ENCODE measurements around the gene KCP. TPM values are rescaled to one million over a fixed set of nuclear protein-coding genes. Genes with fewer than 3 reads are reported as not detected.

KCP gene
- 0.07 to 0.22 TPM (median 0.15 TPM) in 5 replicates for total RNA-seq (2022; extraction: Qiagen RNA extraction)

GRCh38 chr7:128910569-128910945, at the start of gene KCP:
Gene KCP (minus strand): TSS chr7:128910709. CDS start chr7:128910676, 33 bp downstream.

DNA sequence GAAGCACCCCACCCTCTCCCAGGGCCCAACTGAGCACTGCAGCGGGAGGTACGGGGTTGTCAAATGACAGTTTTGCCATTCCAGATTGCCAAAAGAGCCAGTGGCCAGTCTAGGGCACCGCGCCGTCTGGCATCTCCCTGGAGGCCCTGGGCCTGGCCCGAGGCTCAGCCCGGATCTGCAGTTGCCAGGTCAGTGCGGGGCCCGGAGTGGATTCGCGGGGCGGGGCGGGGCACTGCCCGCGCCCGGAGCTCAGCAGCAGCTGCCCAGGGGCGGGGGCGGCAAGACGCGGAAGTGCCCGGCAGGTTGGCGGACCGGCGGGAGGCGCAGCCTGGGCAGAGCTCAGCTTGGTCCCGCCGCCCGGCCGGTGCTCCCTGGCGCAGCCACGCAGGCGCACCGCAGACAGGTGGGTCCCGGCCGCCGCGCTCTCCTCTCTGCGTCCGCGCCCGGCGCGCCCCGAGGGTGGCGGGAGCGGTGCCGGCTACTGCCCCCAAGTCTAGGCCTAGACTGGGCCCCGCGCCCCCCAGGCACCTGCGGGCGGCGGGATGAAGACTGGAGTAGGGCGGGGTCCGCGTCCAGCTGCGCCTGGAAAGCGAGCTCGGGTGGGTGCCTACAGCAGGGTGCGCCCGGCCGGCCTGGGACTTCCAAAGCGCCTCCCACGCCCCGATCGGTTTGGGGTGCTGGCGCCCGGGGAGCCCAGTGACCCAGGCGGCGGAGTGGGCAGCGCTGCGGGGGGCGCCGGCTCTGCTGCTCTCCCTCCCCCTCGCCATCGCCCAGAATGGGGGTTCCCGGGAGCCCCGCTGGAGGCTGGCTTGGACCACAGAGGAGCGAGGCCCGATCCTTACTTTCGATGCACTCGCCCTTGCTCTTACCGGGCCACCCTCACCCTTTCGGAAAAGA, 27.4 kb upstream of the KCP start, which contains the start of gene IRF5:
TSS of gene IRF5 (plus strand) at position 281 of the 897 bp plus-strand sequence. CDS start 4,155 bp downstream, outside the sequence.

DNA sequence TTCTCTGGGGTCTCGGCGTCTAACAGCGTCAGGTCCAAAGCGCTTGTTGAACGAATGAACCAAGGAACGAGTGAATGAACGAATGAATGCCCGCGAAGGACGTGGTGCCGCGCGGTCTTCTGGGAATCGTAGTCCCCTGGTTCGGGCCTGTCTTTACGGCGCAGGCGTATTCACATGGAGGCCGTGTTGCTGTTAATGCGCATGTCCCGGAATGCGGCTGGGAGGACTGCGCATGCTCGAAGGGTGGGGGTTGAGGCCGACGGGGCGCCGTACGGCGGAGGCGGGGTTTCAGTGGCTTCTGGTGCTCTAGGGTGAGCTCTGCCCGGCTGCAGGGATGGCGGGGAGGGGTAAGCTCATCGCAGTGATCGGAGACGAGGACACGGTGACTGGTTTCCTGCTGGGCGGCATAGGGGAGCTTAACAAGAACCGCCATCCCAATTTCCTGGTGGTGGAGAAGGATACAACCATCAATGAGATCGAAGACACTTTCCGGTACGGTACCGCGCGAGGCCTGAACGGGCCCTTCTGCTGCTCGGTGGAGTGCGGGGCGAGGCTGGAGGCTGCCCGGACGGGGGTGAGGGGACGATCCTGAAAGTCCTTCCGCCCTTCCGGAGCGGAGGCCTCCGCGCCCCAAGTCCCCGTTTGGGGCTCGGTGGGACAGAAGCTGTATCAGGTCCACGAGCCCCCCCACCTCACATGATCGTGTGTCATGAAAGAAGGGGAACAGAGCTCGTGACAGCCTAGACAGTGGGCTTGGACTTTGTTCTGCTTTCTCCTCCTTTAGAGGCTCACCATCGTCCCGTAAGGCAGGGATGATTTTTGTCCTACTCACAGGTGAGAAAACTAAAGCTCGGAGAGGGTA, 47.7 kb downstream of the KCP start, which contains the start of gene ATP6V1F:
TSS of gene ATP6V1F (plus strand) at position 286 of the 862 bp plus-strand sequence. CDS start at position 335, 49 bp downstream.

DNA sequence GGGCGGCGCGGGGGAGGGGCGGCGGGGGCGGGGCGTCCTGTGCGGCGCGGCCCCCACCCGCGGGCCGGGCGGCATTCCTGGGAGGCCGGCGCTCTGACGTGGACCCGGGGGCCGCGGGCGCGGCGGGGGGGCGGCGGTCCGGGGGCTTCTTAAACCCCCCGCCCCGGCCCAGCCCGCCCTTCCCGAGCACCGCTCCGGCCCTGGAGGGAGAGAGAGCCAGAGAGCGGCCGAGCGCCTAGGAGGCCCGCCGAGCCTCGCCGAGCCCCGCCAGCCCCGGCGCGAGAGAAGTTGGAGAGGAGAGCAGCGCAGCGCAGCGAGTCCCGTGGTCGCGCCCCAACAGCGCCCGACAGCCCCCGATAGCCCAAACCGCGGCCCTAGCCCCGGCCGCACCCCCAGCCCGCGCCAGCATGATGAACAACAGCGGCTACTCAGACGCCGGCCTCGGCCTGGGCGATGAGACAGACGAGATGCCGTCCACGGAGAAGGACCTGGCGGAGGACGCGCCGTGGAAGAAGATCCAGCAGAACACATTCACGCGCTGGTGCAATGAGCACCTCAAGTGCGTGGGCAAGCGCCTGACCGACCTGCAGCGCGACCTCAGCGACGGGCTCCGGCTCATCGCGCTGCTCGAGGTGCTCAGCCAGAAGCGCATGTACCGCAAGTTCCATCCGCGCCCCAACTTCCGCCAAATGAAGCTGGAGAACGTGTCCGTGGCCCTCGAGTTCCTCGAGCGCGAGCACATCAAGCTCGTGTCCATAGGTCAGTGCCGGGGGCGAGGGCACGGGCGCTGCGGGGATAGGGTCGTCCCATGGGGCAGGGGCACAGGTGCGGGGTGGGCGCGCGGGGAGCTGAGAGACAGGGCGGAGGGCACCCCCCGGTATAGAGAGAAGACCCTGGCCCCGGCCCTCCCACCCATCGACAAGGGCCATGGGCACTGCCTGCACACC, 80.0 kb downstream of the KCP start, which contains the start of gene FLNC:
TSS of gene FLNC (plus strand) at position 176 of the 947 bp plus-strand sequence. CDS start at position 408, 232 bp downstream.

Other genes starting within 250 kb of the KCP start
- 0.46 to 0.66 TPM (median 0.56 TPM) in 5 replicates for gene GARIN1A, start 238.4 kb downstream of the KCP start, total RNA-seq (2022; extraction: Qiagen RNA extraction)
- gene CALU, start 171.3 kb downstream of the KCP start, total RNA-seq (2022; extraction: Qiagen RNA extraction): 143 to 189 TPM (median 180 TPM) in 5 replicates
- not detected in 5 replicates for gene OPN1SW, start 134.9 kb downstream of the KCP start, total RNA-seq (2022; extraction: Qiagen RNA extraction)
- 1.4 to 2.2 TPM (median 2.1 TPM) in 5 replicates for gene CCDC136, start 118.7 kb downstream of the KCP start, total RNA-seq (2022; extraction: Qiagen RNA extraction)
- gene FLNC, start 80.3 kb downstream of the KCP start, total RNA-seq (2022; extraction: Qiagen RNA extraction): 2.9 to 6.0 TPM (median 3.9 TPM) in 5 replicates
- 238 to 300 TPM (median 251 TPM) in 5 replicates for gene ATP6V1F, start 47.9 kb downstream of the KCP start, total RNA-seq (2022; extraction: Qiagen RNA extraction)
- 11.9 to 16.6 TPM (median 15.9 TPM) in 5 replicates for gene IRF5, start 27.2 kb upstream of the KCP start, total RNA-seq (2022; extraction: Qiagen RNA extraction)
- gene TNPO3, start 144.4 kb upstream of the KCP start, total RNA-seq (2022; extraction: Qiagen RNA extraction): 39.5 to 47.5 TPM (median 45.1 TPM) in 5 replicates
- 4.6 to 6.9 TPM (median 6.2 TPM) in 5 replicates for gene TSPAN33, start 234.0 kb upstream of the KCP start, total RNA-seq (2022; extraction: Qiagen RNA extraction)

Measured in A549 treated with dexamethasone at 1 μM for 4 hours (cell line).